GM19193 (cell line): ENCODE results near the gene ACVR2A.

Source experiments
- POLR2A ChIP-seq: IDR thresholded peaks from 4 replicates; pipeline ENCODE4 v1.6.1; 2011; ENCODE audit not compliant: insufficient read depth, insufficient read length; ENCODE audit errors: extremely low read depth

ACVR2A gene

GRCh38 chr2:147934881-147935620, 90.2 kb downstream of the ACVR2A start:
- TF ChIP-seq POLR2A, result no peak

DNA sequence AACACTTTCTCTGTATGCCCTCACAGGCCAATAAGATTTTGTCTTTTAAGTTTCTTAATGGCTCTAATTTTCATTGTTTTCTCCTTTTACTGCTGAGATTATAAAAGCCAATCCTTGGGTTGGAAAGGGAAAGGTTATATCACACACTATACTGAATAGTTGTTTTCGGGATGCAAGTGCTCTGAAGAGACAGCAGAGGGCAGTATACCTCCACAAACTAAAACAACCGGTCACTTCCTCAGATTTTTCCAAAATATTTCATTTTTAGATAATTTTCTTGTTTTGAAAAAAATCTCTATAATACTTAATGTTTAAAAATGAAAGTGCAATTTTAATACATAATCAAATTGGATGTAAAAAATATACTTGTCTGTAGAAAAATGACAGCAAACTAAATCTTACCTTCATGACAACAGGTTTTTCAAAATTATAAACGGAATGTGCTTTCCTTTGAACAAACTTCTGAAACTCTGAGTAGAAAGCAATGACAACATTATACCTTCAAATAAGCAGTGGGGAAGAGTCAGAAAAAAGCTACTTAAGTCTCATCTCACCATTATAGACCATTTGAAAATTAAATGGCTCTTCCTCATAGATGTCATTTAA, 93.0 kb downstream of the ACVR2A start:
- TF ChIP-seq POLR2A, result no peak

DNA sequence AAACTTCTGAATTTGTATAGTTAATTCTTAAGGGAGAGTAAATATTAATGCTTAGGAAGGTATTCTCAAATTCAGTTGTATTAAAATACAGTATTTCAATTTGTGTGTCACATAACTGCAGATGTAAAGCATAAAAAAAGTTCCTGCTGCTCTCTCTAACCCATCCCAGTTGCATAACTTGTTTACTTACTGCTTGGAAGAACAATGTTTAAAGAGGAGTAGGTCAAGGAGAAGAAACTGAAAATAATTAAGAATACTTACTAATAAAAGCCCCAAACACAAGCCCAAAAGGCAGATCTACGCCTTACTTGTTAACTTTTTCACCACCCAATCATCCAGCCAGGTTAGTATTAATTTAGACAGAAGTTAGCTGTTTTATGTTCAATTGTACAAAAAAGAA, 94.5 kb downstream of the ACVR2A start:
- no peak for TF ChIP-seq POLR2A

GRCh38 chr2:147945660-147946059, 100.8 kb downstream of the ACVR2A start:
- no peak for TF ChIP-seq POLR2A

DNA sequence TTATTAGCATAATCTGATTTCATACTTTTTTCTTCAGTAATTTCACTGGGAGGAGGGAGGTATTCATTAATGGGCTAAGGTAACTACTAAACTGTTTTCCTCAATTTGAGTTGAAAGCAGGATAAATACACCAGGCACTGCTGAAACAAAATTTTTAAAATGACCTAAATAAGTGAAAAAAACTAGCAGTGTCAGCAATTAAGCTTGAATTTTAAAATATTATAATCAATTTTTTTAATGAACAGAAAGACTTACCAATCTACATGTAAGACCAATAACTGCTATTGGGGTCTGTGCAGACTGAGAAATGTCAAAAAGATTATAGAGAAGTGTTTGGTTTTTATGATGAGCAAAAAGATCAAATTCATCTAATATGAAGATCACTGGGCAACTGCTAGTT, 107.3 kb downstream of the ACVR2A start:
- no peak for TF ChIP-seq POLR2A

DNA sequence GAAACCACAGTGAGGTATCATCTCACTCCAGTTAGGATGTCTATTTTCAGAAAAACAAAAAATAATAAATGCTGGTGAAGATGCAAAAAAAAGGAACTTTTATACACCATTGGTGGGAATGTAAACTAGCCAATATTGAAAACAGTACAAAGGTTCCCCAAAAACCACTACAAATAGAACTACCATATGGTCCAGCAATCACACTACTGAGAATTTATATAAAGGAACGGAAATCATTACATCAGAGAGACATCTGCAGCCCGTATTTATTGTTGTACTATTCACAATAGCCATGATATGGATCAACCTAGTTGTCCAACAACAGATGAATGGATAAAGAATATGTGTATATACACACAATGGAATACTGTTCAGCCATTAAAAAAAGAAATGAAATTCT, 123.7 kb downstream of the ACVR2A start:
- no peak for TF ChIP-seq POLR2A

DNA sequence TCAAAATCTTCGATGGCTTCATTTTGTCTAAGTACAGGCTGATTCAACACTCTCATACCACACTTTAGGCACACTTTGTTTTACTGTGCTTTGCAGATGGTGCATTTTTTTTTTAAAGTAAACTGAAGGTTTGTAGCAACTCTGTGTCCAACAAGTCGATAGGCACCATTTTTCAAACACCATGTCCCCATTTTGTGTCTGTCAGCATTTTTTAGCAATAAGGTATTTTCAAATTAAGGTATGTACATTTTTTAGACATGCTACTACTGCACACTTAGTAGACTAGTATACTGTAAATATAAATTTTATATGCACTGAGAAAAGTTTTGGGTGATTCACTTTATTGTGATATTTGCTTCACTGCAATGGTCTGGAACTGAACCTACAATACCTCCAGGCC, 131.3 kb downstream of the ACVR2A start:
- TF ChIP-seq POLR2A, result no peak

GRCh38 chr2:147977679-147978078, 132.8 kb downstream of the ACVR2A start:
- no peak for TF ChIP-seq POLR2A
